Stimulated activated CD4-positive, alpha-beta T cell treated with anti-CD3 and anti-CD28 coated beads, Interleukin-4, amount 100 ng/mL, for 4 hours (primary cell): ENCODE data around the gene LIMK1.
"Not testable (repeated sequence)": the region's sequence is repeated elsewhere in the genome, so short reads cannot be mapped to it uniquely, and the experiment has no call there.

ENCODE experiments used
- DNase-seq, 2 experiments: peaks; one replicate each; pipeline ENCODE4 v3.0.0-alpha.2; 2020

Gene LIMK1

DNA sequence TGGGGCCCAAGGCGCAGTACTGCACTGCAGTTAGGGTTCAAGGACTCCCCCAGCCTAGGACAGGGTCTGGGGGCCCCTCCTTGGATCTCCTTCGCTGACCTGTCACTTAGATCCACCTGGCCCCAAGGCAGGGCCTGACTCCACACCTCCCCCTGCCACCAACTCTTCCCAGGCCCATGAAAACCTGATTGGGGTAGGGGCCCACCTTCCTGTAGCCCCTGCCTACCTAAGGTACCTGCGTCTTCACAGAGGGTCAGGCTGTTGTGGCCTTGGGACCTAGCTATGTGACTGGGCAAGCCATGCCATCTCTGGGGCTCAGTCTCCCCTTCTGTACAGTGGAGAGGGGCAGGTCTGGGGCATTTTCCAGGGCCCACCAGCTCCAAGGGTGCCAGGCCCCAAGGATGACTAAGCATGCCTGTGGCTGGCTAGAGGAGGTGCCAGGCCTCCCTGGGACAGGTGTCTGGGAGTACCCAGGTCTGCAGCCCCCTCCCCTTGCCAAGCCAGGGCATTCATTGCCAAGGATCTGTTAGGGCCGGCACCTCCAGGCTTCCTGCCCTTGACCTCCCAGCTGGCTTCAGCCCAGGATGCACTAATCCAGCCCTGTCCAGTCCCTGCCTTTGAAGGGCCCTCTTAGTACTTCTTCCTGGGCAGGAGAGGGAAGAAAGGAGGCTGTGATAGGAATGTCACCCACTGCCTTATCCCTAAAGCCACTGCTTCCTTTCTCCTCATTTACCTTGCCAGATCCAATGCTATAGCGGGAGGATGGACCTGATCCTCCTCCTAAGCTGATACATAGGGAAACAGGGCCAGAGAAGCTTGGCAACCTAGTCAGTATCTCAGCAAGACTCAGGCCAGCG lies 1.3 kb downstream of the LIMK1 start:
- DNase-seq = no peak

DNA sequence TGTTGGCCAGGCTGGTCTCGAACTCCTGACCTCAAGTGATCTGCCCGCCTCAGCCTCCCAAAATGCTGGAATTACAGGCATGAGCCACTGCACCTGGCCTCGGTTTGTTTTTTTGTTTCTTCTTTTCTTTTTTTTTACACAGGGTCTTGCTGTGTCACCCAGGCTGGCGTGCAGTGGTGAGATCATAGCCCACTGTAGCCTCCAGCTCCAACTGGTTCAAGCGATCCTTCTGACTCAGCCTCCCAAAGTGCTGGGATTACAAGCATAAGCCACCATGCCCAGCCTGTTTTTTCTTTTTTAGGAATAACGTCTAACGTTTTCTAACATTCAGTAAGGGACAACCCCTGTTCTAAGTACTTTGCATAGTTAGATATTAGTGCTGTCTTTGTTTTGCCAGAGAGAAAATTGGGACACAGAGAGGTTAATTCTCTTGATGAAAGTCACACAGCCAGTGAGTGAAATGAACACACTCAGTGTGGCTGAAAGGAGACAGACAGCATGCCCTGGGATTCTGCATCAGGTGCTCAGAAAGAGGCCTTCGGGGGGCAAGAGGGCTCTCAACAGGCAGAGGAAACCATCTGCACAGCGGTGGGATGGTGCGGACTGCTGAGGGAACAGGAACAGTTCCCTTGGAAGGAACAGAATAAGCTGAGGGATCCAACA lies 4.3 kb downstream of the LIMK1 start:
- no peak for DNase-seq

DNA sequence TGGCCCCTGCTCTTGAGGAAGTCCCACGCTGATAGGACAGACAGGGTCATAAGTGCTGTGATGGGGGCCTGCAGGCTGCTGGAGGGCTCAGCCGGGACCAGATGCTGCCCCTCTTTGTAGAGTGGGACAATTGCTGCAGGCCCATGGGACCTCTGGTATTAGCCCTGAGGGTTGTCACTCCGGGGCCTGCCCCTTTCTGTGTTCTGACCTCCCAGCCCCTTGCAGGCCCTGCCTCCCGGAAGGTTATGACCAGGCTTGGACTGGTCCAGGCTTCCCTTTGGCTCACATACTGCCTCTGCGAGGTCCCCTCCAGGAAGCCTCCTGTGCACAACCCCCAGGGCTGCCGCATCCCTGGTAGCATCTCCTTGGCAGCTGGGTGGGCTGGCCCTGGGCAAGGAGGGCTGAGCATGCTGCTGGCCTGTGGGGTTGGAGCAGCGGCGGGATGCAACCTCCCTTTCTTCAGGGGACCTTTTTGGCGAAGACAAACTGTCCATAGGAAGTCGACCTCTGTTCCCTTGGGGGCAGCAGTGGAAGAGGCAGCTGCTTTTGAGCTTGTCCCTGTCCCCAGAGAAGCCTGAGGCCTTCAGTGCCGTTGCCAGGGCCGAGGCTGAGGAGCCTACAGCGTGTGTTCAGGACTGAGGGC lies 8.8 kb downstream of the LIMK1 start:
- DNase-seq = no peak

DNA sequence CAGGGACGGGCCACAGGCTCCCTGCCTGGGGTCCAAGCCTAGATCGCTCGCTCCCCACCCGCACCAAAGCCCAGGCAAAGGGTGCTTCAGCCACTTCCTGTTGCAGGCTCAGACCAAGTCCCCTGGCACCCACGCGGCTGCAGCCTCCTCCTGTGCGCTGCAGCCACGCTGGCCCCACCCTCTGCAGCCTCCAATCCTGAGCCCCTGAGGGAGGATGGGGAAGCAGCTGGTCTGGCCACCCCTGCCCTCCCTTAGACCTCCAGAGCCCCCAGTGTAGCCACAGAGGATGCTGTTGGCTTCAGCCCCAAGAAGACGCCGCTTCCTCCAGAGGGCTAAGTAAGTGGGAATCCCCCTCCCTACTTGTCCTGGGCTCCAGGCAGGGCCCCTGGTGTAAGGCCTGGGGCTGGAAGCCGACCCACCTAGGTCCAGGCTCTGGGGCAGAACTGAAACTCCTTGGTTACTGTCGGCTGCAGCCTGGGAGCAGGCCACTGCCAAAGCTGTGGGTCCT lies 9.4 kb downstream of the LIMK1 start:
- DNase-seq = no peak

DNA sequence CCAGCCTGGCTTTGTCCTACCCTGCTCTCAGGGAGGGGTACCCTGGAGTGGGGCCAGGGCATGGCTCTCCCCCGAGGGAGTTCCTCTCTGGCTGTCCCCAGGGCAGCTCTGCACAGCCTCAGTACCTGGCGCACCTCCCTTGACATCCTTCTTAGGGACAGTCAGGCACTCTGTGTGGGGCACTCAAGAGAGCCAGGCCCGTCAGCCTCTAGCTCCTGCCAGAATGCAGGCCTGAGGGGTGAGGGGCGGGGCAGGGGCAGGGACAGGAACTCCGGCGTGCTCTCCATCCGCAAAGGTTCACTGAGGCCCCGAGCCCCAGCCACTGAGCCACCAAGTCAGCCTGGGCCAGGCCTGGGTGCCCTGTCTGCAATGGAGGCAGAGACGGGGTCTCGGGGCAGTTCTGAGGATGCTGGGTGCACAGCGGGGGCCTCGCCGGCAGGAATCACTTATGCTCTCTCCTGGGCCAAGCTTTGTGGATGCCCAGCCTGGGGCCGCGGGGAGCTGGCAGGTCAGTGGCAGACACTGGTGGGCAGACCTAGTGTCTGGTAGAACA lies 10.1 kb downstream of the LIMK1 start:
- DNase-seq = no peak

DNA sequence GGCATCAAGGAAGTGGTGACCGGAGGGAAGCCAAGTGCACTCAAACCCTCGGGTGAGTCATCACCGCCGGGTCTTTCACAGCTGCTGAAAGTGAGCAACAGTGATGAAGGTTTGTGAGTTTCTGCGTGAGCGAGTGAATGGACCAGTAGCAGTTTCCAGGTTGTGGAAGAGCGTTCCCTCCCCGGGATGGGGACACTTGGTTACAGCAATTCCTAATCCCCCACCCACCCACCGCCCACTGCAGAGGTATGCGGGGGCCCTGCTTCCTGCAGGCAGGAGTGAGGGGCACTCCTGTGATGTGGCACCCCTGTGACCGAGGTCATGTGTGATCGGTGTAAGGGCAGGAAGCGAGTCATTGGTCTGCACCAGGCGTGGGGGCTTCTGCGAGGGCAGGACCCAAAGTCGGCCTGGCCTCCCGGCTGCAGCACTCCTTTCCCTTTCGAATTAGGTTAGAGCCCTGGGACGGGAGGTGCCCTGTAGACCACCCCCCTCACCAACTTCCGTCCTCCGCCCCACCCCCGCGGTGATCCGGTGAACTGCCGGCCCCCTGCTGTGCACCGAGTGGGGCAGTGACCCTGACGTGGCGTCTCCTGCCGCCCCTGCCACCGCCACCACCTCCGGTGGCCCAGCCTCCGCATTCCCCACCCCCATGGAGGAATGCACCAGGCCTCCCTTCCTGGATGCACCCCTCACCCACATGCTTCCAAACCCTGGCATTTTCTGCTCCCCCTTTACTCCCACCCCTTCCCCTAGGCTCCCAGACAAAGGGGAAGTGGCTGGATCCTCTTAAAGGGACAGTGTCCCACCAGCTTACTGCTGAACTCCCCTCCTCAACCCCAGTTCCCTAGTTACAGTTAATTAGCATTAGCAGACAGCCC lies 10.9 kb downstream of the LIMK1 start:
- peak; percentile 65 to 72 for DNase-seq

DNA sequence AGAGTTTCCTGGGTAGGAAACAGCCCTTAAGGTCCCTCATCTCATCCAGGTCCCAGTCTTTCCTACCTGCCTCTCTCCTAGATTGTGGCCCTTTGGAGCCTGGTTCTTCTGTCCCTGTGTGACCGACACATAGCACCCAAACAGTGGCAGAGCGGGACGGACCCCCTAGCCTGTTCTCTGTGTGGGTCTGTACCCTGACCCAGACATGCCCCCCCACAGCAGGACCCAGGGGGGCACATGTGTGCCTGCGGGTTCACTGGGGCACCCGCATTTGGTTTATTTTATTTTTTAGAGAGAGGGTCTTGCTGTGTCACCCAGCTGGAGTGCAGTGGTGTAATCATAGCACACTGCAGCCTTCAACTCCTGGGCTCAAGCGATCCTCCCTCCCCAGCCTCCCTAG lies 11.5 kb downstream of the LIMK1 start:
- no peak for DNase-seq

DNA sequence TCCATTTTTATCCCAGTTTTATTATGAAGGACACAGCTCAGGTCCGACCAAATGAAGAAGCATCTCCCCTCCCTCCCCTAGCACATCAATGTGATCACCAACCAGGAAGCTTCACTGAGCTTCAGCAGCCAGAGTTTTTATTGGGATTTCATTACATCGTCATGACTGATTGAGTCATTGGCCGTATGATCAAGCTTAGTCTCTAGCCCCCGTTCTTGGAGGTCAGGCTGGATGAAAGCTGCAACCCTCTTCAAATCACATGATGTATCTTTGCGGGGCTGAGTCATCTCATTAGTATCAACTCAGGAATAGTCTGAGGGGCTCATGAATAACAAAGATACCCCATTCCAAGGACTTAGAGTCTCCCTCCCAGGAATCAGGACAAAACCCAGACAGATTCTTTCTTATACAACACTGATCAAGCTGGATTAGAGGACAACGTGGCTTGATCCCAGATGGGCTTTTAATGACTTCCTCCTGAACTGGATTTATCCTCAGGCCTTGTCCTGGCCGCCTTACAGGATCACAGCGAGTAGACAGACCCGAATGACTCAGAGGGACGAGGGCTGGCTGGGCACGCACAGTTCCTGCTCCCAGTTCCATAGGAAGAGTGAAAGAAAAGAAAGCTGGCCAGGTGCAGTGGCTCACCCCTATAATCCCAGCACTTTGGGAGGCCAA lies 14.5 kb downstream of the LIMK1 start:
- no peak for DNase-seq

DNA sequence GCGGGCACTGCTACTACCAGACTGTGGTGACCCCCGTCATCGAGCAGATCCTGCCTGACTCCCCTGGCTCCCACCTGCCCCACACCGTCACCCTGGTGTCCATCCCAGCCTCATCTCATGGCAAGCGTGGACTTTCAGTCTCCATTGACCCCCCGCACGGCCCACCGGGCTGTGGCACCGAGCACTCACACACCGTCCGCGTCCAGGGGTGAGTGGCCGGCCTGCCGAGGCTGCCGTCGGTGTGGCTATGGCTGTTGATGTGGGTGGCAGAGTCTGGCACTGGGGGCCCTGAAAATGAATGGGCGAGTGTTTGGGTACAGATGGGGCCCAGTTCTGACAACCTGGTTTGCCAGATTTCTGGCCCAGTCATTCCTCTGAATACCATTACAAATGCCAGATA lies 15.4 kb downstream of the LIMK1 start:
- no peak for DNase-seq

DNA sequence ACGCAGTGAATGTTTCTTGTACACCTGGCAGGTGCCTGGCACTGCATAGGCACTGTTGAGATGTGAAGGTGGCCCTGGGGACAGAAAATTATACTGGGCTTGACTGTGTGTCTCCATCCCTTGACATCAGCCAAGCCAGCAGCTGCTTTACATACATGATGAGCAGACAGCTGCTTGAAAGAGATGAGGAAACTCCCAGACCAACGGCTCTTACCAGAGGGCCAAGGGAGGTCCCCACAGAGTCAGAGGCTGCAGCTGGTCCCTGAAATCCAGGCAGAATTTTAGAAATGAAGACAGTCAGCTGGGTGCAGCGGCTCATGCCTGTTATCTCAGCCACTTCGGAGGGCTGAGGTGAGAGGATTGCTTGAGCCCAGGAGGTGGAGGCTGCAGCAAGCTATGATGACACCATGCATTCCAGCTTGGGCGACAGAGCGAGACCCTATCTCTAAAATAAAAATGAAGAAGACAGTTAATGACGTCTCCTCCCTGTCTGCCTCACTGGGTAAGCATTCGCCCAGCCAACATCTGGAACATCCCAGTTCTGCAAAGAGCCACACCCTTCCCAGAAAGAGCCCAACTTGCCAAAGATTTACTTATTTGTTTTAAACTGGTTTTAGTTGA lies 17.6 kb downstream of the LIMK1 start:
- no peak for DNase-seq

DNA sequence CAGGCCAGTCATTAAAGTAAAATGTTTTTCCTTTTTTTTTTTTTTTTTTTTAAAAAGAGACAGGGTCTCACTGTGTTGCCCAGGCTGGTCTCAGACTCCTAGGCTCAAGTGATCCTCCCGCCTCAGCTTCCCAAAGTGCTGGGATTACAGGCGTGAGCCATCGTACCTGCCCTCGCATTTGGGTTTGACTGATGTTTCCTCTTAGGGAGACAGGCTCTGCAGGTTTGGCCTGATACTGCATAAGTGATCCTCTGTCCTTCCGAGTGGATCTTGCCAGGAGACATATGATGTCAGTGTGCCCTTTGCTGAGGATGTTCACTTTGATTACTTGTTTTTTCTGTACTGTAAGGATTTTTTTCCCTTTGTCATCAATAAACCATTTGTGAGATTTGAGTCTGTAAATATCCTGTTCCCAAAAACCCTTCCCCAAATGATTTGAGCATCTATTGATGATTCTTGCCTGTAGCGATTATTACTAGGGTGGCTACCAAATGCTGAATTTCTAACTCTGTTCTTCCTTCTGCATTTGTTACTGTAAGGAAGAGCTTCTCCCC lies 19.7 kb downstream of the LIMK1 start:
- DNase-seq = no peak

DNA sequence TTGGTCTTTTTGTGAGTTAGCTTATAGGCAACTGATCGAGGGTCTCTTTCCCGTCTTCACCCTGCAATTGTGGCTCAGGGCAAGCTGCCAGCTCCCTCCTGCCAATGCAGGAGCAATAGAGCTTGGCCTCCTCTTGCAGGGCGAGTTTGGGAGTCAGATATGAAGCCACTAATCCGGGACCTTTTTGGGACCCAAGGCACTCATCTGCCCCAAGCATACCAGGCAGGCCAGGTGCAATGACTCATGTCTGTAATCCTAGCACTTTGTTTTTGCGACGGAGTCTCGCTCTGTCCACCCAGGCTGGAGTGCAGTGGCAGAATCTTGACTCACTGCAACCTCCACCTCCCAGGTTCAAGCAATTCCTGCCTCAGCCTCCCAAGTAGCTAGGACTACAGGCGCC lies 21.1 kb downstream of the LIMK1 start:
- DNase-seq = no peak

DNA sequence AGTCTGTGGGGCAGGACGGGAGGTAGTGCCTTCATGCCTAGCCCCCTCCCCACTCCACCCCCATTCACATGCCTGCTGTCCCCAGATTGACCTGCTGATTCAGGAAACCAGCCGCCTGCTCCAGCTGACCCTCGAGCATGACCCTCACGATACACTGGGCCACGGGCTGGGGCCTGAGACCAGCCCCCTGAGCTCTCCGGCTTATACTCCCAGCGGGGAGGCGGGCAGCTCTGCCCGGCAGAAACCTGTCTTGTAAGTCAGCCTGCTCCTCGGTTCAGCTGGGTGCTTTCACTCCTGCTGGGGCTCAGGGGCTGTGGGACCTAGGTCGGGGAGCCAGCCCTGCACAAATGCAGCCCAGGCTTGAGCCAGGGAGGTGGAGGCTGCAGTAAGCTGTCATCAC lies 22.4 kb downstream of the LIMK1 start:
- DNase-seq = no peak

DNA sequence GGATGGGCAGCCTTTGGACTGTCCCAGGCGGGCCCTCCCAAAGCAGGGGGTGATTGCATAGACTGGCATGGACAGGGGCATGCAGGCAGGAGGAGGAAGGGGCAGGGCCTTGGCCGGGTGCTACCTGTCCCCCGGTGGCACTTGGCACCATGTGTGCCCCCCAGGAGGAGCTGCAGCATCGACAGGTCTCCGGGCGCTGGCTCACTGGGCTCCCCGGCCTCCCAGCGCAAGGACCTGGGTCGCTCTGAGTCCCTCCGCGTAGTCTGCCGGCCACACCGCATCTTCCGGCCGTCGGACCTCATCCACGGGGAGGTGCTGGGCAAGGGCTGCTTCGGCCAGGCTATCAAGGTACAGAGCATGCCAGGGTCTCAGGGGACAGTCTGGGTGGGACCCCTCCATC lies 23.2 kb downstream of the LIMK1 start:
- no peak for DNase-seq

DNA sequence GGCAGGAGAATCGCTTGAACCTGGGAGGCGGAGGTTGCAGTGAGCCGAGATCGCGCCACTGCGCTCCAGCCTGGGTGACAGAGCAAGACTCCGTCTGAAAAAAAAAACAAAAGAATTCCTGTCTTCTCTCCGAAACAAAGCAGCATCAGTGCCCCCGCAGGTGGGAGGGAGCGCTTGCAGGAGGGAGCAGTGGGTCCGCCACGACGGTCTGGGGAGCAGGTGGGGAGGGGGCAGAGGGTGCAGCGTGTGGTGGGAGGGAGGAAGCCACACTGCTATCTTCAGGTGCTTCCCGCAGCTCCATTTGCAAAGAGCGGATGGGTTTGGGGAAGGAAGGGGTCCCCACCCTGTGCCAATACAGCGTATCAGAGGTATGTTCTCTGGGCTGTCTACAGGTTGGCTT lies 31.7 kb downstream of the LIMK1 start:
- no peak for DNase-seq

DNA sequence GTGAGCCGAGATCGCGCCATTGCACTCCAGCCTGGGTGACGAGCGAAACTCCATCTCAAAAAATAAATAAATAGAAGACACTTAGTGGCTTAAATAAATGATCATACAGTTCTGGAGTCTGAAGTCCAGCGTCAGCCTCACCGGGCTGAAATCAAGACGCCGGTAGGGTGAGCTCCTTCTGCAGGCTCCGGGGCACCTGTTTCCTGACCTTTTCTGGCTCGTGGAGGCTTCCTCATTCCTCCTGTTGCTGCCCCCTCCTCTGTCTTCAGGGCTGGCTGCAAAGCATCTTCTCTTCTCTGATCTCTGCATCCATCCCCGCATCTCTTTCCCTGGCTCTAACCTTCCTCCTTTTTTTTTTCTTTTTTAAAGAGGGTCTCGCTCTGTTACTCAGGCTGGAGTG lies 32.8 kb downstream of the LIMK1 start:
- DNase-seq = no peak

DNA sequence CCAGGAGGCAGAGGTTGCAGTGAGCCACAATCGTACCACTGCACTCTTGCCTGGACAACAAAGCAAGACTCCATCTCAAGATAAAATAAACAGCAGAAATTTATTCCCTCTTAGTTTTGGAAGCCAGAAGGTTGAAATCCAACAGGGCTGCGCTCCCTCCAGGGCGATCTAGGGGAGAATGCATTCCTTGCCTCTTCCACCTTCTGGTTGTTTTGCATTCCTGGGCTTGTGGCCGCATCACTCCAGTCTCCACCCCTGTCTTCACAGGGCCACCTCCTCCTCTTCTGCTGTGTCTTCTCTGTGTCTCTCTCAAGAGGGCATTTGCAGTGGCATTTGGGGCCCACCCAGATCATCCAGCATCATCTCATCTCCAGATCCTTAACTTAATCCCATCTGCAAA lies 36.2 kb downstream of the LIMK1 start:
- no peak for DNase-seq

DNA sequence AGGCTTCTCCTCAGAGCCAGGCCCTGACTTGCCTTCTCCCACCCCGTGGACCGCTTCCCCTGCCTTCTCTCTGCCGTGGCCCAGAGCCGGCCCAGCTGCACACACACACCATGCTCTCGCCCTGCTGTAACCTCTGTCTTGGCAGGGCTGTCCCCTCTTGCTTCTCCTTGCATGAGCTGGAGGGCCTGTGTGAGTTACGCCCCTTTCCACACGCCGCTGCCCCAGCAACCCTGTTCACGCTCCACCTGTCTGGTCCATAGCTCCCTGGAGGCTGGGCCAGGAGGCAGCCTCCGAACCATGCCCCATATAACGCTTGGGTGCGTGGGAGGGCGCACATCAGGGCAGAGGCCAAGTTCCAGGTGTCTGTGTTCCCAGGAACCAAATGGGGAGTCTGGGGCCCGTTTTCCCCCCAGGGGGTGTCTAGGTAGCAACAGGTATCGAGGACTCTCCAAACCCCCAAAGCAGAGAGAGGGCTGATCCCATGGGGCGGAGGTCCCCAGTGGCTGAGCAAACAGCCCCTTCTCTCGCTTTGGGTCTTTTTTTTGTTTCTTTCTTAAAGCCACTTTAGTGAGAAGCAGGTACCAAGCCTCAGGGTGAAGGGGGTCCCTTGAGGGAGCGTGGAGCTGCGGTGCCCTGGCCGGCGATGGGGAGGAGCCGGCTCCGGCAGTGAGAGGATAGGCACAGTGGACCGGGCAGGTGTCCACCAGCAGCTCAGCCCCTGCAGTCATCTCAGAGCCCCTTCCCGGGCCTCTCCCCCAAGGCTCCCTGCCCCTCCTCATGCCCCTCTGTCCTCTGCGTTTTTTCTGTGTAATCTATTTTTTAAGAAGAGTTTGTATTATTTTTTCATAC lies 38.0 kb downstream of the LIMK1 start:
- no peak for DNase-seq

DNA sequence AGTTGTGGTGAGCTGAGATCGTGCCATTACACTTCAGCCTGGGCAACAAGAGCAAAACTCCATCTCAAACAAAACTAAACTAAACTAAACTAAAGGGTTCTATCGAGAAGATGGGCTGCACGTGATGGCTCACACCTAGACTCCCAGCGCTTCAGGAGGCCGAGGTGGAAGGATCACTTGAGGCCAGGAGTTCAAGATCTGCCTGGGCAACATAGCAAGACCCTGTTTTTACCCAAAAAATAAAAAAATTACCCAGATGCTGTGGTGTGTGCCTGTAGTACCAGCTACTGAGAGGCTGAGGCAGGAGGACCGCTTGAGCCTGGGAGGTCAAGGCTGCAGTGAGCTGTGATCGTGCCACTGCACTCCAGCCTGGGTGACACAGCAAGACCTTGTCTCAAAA lies 40.3 kb downstream of the LIMK1 start:
- not testable (repeated sequence) for DNase-seq

DNA sequence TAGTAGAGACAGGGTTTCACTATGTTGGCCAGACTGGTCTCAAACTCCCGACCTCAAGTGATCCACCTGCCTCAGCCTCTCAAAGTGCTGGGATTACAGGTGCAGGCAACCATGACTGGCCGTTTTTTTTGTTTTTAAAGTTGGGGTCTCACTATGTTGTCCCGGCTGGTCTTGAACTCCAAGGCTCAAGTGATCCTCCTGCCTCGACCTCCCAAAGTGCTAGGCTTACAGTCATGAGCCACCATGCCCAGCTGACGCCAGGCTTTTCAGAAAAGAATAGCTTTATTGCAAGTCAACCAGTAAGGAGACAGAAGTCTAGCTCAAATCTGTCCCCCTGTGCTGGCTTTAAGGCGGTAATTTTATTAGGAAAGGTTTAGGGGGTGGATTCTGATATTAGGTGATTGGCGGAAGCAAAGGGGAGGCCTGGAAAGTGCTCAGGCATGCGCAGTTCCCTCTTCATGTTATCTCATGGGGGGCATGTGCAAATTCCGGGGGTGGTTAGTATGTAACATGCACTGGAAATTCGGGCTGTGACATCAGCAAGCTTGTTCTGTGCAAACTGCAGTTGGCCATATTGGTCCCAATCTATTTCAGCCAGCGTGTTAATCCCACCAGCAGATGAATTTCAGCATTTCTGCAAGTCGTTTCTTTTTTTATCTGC lies 42.7 kb downstream of the LIMK1 start:
- DNase-seq = no peak
